C4-2B (cell line): ENCODE measurements around the gene DPF3.

Experiments used
- H3K27ac ChIP-seq: fragments of 450-650 bp; 2 replicates; pipeline ENCODE4 v1.5.1; 2017
- ZFX ChIP-seq: fragments of 450-650 bp; IDR thresholded peaks from 2 replicates; pipeline ENCODE4 v1.6.1; 2017
- TF ChIP-seq, protein P1 (sequence below): fragments of 450-650 bp; conservative IDR thresholded peaks from 2 replicates; pipeline ENCODE4 v1.5.1; 2017; ENCODE audit warnings: mild to moderate bottlenecking

Gene DPF3

DNA sequence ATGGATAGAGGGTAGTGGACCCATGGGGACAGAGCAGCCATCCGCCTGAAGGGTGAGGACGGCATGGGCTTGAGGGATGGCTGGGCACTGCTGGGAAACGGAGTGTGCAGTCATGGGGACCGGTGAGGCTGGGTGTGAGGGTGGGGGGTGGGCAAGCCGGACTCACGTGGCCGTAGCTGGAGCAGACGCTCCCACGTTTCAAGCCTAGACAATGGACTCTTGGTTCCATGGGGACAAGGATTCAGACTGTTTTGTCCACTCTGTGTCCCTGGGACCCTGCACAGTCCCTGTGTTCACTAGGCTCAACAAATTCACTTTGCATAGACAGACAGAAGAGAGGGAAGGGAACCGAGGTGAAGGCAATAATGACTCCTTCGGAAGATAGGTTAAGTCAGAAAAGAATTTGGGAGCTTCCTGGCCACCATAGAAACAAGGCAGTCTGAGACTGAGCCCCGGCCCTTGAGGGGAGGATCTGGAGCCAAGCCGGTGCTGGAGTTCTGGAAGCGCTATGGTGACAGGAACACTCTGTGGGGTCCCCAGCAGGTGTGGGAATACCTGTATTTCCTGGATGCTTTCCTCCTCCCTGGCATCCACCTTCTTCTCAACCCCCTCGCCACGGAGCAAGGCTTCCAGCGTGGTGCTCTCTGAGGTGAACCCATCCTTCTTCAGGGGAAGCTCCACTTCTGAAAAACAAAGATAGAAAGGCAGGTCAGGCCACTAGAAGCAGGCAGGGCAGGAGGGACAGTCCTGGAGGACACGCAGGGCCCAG is 162.5 kb downstream of the DPF3 start:
- no peak overlapping the region for H3K27ac ChIP-seq
- no peak for TF ChIP-seq ZFX
- TF ChIP-seq, protein P1, sequence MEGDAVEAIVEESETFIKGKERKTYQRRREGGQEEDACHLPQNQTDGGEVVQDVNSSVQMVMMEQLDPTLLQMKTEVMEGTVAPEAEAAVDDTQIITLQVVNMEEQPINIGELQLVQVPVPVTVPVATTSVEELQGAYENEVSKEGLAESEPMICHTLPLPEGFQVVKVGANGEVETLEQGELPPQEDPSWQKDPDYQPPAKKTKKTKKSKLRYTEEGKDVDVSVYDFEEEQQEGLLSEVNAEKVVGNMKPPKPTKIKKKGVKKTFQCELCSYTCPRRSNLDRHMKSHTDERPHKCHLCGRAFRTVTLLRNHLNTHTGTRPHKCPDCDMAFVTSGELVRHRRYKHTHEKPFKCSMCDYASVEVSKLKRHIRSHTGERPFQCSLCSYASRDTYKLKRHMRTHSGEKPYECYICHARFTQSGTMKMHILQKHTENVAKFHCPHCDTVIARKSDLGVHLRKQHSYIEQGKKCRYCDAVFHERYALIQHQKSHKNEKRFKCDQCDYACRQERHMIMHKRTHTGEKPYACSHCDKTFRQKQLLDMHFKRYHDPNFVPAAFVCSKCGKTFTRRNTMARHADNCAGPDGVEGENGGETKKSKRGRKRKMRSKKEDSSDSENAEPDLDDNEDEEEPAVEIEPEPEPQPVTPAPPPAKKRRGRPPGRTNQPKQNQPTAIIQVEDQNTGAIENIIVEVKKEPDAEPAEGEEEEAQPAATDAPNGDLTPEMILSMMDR: no peak

DNA sequence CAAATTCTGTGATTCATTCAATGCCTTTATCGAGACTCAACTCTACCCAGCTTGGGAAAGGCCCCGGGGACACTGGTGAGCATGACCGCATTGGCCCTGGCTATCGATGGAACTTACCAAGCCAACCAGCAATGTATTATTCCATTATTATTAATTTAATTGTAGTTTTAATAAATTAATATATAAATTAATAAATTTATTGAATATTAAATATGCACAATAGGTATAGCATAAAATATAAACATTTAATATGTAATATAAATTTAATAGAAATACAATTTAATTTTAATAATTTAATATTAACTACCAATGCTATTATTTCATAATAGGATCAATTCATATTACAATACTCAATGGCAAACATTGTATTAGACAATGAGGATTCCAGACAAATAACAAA is 163.4 kb downstream of the DPF3 start:
- H3K27ac ChIP-seq: no peak overlapping the region
- TF ChIP-seq ZFX: no peak
- TF ChIP-seq, protein P1: no peak

DNA sequence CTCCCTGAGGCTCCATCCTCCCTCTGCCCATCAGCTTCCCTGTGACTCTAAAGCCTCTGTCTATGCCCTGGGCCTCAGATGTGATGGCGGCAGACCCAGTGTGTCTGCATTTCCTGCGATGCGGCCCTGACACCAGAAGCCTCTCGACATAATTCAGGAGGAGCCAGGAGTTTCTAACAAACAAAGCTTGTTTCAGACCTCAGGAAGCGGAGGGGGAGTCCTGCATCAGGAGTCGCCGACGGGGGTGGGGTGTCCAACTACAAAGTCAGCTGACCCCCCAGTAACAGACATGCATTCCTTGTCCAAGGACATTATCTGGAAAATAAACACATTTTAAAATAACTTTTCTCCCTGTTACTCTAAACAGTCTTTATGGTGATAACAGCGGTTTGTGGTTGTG is 167.5 kb downstream of the DPF3 start:
- TF ChIP-seq, protein P1: no peak
- TF ChIP-seq ZFX: no peak
- H3K27ac ChIP-seq: no peak overlapping the region

DNA sequence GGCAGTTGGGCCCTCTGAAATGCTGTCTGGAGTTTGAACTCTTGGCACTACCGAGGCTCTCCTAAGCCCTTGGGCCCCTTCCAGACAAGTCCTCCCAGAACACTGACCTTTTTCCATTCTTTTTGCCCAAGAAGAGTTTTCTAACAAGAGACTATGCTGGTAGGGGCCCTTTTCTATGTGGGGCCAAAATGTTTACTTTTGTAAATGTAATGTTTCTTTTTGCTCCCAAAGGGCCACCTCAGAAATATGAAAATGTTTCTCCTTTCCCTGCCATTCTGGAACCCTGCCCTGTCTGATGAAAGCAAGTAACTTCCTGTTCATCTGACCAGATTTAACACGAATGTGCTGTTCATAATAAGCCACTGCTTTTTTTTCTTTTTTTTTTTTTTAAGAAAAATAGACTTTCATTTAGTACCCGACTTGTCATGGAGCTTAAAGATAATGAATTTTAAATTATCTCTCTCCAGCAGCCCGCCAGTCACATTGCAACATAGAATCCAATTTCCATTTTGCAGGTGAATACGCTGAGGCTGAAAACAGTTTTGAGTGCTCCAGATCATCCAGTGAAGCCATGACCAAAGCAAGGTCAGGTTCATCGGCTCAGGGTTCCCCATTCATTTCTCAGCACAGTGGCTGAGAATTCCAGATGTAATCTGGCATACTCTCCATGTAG is 169.9 kb downstream of the DPF3 start:
- H3K27ac ChIP-seq: no peak overlapping the region
- no peak for TF ChIP-seq ZFX
- TF ChIP-seq, protein P1: no peak

DNA sequence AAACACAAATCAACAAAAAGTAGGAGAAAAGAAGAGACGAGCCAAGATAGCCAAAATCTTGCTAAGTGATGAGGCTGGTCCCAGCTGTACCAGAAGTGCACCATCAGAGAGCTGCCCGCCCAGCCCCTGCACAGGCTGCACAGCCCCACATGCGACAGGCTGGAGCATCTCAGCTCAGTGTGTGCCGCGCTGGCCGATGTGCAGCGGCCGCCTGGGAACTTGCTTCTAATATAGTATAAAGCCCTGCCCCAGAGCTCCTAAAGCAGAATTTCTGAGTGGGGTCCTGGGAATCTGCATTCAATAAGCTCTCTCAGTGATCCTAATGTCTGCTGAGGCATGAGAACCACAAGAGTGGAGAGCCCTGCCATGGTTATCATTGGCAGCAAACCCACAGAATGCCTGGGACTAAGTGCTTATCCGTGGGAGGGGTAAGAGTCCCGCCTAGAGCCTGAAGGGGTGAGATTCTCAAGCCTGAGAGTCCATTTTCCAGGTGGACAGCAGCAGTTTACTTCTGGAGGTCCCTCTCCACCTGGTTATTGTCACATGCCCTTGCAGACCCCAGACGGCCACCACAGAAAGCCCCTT is 171.6 kb downstream of the DPF3 start:
- no peak overlapping the region for H3K27ac ChIP-seq
- TF ChIP-seq ZFX: no peak
- TF ChIP-seq, protein P1: no peak

DNA sequence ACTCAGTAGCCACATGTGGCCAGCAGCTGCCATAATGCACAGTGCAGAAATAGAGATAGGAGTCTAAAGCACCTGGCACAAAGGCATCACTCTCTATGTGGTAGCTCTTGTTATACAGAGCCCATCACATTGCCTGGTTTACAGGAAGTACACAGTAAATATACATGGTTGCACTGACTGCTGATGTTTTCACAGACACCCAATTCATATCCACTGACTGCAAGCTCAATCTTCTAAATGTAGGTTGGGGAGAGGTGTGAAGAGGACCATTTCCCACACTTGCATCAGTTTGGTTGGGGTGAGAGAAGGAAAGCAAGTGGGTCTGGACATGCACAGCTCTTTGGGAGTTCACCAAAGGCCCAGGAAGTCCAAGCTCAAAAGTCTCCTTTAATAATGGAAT is 172.8 kb downstream of the DPF3 start:
- TF ChIP-seq, protein P1: no peak
- no peak for TF ChIP-seq ZFX
- no peak overlapping the region for H3K27ac ChIP-seq

DNA sequence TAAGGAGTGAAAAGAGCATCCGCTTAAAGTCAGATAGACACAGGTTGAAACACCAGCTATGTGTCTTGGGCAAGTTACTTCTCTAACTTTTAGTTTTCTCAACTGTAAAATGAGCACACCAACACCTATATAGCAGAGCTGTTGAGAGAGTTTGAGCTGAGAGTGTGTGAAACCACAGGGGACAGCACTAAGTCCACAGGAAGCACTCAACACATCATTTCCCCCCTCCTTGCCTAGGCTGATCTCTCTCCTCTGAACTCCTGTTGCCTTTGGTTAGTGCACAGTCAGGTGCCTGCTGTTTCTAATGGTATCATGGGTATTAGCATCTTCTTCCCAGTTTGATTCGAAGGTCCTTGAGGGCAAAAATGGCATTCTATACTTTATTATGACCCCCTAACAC is 176.7 kb downstream of the DPF3 start:
- no peak for TF ChIP-seq ZFX
- TF ChIP-seq, protein P1: no peak

More for the DNA sequence above, 176.7 kb downstream of the DPF3 start:
- H3K27ac ChIP-seq: no peak overlapping the region
